Activated CD8-positive, alpha-beta memory T cell treated with anti-CD3 and anti-CD28 coated beads, Interleukin-2, amount 50 U/mL, for 1 hour (primary cell): ENCODE results near the gene TNFRSF25.
"Not testable (repeated sequence)": the region's sequence is repeated elsewhere in the genome, so short reads cannot be mapped to it uniquely, and the experiment has no call there.

Experiments used
- DNase-seq: peaks from one replicate; pipeline ENCODE4 v3.0.0-alpha.2; 2020; ENCODE audit errors: extremely low read depth

TNFRSF25 gene

DNA sequence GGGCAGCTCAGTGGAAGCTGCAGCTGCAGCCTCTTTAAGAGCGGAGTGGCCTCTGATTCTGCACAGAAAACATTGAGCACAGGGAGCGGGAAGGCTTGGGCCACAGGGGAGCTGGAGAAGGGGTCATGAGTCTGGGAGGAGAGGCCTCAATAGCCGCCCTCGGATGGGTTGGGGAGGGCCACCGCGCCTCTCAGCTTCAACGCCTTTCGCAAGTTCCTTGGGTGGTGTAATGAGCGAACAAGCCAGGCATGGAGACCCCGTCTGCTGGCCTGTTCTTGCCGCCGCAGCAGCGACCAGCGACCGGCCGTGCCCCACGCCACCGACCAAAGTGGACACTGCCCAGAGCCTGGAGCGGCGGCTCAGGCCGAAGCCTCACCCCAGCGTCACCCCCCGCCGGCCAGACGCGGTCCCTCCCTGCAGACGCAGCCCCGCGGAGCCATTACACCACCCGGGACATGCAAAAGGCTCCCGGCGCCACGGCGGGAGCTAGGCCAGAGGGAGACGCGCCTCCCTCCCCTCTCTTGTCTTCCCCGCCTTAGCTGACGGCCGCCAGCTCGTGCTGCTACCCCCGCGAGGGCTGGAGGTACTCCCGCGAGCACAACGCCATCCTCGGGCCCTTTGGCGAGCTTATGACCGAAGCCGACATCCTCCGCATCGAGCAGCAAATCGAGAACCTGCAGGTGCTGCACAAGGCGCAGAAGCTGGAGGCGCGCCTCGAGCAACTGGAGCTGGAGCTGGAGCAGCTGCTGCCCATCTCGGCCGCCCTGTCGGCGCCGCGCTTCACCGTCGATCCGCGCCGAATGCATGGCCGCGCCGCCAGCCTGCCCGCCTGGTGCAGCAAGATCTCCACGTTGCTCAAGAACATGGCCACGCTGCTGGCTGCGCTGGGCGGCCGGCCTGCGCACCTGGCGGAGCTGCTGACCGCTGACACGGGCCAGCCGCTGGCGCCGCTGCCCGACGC lies 11.8 kb downstream of the TNFRSF25 start:
- DNase-seq = not testable (repeated sequence)

DNA sequence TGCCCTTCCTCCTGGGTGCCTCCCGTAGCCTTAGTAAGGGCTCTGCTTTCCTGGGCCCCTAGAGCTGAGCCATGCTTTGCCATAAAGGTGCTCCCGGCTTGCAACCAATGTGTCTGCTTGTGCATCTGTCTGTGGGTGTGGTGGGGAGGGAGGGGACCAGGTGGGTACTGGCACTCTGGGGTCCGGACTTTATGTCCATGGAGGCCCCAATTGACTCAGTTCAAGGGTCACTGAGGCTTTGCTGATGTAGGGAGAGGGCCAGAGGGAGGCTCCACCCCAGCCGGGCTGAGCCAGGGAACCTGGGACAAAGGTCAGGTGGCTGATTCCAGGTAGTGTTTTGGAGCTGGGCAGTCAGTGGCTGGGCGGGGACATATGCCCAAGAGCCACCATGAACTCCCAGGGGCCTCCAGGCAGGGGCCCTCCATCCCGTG lies 15.0 kb downstream of the TNFRSF25 start:
- DNase-seq = no peak

DNA sequence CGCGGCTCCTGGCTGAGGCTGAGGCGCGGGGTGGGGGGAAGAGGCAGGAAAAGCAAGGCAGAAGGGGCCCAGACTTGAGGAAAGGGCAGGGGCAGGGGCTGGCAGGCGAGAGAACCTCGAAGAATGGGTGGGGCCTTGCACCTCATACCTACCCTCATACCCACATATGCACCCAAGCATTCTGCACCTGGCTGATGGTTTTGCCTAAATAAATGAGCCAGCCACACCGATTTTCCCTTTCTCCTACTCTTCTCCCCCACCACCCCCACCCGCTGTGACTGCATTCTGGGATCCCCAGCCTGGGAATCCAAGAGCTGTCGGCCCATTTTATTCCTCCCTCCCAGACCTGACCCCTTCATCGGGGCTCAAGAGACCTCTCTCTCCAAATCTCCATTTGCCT lies 15.5 kb downstream of the TNFRSF25 start:
- DNase-seq = not testable (repeated sequence)

DNA sequence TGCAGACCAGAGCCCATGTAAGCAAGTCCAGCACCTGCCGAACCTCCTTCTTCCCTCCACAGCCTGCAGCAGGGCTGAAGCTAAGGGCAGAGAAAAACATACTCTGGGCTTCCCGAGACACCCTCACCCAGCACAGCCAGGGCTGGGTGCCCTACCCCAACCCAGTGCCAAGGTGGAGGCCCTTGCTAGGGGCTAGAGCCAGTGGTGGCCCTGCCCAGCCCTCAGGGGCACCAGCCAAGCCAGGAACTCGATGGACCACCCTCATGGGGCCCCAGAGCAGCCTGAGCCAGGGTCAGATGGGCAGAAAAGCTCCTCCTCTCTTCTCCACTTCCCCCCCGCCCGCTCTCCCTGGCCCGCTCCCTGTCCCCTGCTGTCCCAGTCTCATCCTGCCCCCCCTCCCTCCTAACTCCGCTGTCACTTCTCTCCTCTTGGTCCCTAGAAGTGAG lies 15.9 kb downstream of the TNFRSF25 start:
- no peak for DNase-seq

DNA sequence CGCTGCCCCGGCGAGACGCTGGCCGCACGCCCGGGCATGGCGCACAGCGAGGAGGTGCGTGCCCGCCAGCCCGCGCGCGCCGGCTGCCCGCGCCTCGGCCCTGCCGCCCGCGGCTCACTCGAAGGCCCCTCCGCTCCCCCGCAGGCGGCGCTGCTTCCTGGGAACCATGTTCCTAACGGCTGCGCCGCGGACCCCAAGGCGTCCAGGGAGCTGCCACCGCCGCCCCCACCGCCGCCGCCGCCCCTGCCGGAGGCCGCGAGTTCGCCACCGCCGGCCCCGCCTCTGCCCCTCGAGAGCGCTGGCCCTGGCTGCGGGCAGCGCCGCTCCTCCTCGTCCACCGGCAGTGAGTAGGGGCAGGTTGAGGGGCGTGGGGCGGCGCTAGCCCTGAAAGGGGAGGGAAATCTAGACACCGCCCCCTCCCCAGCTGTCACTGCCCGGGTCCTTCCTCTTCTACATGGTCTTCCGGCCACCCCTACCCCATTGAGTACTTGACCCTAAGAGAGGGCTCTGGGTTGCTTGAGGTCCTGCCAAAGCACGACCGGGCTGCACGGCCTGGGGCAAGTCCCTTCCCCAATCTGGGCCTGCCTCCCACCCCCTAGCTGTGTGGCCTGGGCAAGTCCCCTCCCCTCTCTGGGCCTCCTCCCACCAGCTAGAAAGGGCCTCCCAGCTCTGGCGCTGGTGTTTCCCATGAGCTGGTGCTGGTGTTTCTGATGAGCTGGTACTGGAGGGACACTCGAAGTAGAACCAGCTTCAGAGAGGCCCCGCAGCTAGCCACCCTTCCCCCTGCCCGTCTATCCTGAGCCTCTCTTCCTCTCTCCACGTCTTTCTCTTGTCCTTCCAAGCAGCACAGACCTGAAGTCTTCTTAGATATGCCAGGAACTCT lies 17.0 kb downstream of the TNFRSF25 start:
- no peak for DNase-seq

DNA sequence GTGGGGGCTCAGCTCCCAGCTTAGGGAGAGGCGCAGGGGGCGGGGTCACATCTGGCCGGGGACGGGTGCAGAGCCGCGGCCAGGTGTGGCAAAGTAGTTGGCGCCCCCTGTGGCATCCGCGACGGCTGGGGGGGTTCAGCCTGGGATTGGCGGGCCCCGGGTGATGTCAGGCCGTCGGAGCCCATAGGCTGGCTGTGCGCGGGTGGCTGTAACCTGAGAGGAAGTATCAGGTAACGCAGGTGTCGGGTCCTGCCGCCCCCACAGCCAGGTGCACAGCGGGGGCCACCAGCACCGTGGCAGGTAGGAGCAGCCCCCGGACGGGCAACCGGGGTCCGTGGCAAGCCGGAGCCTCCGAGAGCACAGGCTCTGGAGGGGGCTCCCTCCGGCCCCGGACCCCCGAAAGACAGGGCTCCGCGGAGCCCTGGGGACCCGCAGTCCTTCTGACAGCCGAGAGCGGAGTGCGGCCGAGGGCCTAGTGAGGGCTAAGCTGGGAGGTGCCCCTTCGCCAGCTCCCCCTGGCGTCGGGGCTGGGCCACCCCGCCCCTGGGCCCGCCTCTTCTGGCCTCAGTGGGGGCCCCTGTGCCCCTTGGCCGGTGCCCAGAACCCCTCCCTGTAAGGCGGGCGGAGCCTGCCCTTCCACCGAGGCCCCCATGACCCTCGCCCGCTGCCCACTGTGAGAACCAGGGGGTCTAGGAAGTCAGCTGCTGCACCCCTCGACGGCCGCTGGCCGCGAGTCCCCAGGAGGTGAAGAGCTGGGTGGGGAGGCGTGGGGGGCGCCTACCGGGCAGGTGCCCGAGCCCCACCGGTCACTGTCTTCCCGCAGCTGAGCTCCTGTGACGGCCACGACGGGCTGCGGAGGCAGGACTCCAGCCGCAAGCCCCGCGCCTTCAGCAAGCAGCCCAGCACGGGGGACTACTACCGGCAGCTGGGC lies 17.9 kb downstream of the TNFRSF25 start:
- DNase-seq = no peak

DNA sequence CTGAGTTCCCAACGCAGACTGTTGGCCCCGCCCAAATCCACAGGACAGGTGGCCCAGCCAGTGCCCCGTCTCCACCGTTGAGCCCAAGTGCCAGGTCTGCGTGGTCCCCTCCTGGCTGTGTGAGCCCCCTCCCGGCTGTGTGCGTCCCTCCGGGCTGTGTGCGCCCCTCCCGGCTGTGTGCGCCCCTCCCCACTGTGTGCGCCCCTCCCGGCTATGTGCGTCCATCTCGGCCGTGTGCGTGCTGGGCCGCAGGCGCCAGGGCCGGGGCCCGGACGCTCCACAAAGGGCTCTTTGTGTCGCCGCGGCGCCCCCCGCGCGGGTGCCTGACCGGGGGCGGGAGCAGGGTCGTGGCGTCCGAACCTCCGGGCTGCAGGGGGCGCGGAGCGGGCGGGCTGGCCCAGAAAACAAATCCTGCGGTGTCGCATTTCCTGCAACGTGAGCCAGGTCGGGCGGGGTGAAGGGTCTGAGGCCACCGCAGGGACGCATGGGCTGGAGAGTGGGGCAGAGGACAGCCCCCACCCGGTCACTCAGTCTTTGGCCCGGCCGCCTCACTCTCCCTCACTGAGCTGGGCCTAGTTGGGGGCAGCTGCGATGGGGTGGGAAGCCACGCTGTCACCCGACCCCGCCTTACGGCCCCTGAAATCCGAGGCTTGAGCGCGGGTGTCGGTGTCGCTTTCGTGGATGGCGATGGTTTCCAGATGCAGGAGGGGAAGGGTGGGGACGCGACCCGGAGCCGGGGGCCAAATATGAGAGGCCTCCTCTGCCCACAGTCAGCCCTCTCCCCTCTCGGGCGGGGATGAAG lies 18.8 kb downstream of the TNFRSF25 start:
- no peak for DNase-seq

DNA sequence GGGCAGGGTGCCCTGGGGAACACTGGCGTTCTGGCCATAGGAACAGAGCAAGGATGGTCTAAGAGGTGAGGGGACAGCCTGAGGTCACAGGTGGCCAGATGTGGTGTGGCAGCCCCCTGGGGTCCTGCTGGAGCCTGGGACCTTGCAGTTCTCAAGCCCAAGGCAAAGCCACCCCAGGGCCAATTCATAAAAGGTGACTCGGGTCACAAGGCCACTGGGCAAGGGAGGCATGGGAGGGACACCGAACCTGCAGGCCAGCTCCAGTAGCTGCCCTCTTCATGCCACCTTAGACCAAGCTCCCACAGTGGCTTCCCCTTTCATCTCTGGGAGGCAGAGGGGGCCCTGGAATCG lies 19.3 kb downstream of the TNFRSF25 start:
- DNase-seq = no peak

DNA sequence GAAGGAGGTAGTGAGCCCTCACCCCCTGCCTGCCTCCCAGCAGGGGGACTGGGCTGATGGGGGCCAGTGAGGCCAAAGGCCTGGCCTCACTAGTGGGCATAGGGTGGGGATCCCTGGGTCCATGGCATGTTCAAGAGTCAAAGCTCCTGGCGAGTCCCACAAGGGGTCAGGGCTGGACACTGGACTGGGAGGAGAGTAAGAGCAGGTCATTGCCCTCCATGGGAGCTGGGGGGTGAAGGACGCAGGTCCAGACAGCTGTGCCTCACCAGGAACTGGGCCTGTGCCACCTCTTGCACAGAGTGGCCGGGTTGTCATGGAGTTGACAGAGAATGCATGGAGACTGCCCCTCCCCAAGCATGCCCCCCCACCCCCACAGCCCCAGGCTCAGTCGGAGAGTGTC lies 20.0 kb downstream of the TNFRSF25 start:
- not testable (repeated sequence) for DNase-seq

DNA sequence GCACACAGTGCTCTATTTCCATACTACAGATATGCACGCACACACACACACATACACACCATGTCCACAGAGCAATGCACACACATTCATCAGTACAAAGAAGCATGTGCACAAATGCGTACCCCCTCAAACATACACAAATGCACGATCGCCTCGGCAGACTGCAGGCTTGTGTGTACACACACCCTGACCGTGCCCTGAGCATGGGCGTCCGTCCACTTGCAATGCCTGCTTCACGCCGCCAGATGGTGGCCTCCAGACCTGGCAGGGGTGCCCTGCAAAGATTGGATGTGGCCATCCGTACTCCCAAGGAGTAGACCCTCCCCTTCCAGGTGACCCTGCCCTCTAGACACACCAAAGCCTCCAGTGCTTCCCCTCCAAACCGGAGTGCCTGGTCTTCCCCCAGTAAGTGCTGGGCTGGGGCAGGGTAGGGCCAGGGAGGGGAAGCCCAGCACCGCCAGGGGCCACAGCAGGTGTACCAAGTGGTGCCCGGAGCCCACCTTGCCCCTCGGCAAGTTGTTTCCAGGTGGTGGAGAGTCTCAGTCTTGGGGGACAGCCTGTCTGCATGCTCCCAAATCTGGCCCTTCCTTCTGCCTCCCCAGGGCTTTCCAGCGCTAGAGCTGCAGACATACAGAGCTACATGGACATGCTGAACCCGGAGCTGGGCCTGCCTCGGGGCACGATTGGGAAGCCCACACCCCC lies 20.8 kb downstream of the TNFRSF25 start:
- no peak for DNase-seq

DNA sequence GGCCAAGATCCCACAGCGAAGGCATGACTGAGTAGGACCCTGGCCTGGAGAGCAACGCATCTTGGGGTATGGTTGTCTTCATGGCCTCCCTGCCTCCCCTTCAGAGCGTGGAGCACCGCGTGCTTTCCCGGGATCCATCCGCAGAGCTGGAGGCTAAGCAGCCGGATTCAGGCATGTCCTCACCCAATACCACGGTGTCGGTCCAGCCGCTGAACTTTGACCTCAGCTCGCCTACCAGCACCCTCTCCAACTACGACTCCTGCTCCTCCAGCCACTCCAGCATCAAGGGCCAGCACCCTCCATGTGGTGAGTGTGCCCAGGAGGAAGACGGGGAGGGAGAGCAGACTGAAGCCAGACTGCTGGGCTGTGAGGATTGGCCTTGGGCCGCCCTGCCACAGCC lies 21.6 kb downstream of the TNFRSF25 start:
- no peak for DNase-seq

DNA sequence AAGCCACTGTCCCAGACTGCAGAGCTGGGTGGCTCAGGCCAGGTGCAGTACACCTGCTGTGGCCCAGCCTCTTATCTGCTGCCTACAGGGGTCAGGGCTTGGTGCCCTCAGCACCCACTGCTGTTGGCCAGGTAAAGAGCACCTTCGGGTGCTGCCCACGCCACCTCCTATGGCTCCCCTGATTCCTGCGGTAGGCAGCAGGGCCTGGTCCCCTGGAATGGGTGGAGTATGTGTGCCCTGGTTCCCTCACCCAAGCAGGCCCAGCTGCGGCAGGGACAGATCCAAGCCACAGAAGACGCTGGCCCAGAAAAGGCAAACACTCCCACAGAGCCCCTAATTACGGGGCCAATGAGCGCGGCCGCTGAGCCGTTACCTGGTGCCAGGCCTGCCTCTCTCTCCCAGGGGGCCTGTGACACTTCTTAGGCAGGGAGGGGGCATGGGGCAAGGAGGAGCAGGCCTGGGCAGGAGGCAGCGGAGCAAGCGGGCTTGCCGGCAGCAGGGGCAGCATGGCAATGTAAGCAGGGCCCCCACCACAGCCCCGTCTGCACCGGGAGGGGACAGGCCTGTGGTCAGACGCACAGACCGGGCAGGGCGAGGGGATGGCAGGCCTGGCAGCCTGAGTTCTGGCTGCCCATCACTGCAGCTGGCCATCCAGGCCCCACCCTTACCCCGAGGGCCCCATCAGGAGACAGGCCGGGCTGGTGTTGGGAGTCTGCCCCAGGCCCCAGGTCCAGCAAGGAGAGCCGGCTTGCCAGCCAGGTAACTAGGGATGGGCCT lies 22.4 kb downstream of the TNFRSF25 start:
- DNase-seq = no peak

DNA sequence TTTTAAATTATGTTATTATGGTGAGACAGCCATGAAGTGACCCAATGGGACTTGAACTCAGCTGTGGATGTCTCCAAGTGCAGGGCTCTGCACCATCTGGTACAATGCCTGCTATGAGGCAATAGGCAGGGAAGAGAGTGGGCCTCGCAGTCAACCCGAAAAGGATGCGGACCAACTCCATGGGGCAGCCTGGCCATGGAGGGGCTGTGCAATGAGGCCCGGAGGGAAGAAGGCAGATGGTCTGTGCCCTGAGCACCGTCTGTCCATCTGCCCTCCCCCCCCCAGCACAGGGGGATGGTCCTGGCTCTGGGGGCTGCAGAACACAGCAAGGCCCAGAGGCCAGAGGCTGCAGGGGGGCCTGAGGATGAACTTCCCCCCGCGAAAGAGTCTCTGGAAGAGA lies 24.4 kb downstream of the TNFRSF25 start:
- no peak for DNase-seq

DNA sequence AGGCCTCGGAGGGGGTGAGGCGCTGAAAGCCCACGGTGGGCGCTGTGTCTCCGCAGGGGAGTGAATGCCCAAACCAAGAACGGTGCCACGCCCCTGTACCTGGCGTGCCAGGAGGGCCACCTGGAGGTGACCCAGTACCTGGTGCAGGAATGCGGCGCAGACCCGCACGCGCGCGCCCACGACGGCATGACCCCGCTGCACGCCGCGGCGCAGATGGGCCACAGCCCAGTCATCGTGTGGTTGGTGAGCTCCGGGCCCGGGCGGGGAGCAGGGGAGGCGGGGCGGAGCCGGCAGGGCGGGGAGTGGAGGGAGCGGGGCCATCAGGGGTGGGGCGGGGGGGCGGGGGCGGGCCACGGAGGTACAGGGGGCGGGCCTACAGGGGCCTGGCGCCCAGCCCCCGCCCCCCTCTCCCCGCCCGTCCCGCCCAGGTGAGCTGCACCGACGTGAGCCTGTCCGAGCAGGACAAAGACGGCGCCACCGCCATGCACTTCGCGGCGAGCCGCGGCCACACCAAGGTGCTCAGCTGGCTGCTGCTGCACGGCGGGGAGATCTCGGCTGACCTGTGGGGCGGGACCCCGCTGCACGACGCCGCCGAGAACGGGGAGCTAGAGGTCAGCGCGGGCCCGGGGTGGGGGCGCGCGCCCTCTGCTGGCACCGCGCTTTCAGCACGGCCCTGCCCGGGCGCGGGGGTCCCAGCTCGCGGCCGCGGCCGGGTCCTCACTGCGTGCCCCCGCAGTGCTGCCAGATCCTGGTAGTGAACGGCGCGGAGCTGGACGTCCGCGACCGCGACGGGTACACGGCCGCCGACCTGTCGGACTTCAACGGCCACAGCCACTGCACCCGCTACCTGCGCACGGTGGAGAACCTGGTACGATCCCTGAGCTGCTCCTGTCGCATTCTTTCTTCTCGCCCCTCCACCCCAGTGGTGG lies 25.5 kb downstream of the TNFRSF25 start:
- DNase-seq = peak; percentile 30

DNA sequence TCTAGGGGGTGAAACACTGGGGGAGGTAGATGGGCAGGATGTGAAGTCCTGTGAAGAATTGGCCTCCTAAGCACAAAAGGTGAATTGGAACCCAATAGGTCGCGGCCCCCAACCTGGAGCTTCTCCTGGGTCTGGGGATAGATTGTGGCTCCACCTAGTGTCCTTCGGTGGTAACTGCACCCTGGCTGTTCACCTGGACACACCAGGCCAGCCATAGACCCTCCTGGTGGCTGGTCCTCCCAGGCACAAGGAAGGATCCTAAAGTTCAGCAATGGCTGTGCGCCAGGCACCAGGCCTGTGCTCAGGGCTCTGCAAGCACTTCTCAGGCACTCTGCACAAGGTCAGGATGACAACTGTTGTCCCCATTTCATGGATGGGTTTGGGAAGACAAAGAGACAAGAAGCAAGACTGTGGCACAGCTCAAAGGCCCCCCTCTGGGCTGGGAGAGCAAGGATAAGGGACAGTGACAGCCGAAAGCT lies 27.9 kb downstream of the TNFRSF25 start:
- no peak for DNase-seq

DNA sequence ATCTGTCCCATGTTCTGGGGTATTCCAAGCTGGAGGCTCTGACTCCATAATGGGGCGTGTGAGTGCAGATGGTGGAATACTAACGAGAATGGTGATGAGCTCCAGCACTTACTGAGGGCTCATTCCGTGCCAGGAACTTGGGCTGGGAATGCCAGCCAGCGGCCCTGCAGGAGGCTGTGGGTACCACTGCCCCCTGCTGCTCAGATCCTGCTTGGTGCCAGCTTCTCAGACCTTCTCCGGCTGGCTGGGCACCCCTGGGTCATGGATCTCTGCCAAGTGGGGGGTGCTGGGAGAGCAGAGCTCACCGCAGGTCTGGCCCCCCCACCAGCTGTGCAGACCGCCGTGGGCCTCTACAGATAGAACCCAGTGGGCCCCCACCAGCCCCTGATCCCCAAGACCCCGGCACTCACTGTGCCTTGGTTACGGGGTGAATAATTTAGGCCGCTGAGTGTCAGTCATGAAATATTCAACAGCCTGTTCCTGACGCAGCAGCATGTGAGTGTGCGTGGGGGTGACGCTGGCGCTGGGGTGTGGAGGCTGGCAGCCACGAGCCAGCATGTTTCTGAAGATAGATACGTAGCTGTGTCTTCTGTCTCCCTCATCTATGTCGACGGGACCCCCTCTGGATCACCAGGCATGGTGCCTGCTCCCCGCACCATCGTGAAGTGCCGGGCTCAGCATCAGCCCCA lies 28.8 kb downstream of the TNFRSF25 start:
- DNase-seq = not testable (repeated sequence)

DNA sequence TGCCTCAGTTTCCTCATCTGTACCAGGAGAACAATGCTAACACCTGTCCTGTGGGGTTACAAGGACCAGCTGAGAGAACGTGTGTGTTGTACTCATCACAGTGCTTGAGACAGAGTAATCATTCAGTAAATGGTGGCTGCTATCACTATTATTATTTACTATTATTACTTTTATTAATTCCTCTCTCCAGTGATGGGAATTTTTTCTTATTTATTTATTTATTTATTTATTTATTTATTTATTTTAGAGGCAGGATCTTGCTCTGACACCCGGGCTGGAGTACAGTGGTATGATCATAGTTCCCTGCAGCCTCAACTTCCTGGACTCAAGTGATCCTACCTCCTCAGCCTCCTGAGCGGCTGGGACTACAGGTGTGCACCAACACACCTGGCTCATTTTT lies 29.7 kb downstream of the TNFRSF25 start:
- not testable (repeated sequence) for DNase-seq
